SH-SY5Y (cell line): ENCODE measurements around the gene FNBP1.

Experiments
- GATA2 ChIP-seq: IDR thresholded peaks from 2 replicates; pipeline ENCODE4 v1.6.1; 2011; ENCODE audit warnings: mild to moderate bottlenecking, low read depth, low read length
- GATA3 ChIP-seq: IDR thresholded peaks from 2 replicates; pipeline ENCODE4 v1.6.1; 2011; ENCODE audit warnings: low read depth, mild to moderate bottlenecking, low read length, moderate library complexity

FNBP1 gene

GRCh38 chr9:129889941-129890717, 152.9 kb downstream of the FNBP1 start:
- no peak for TF ChIP-seq GATA3
- TF ChIP-seq GATA2 = no peak

GRCh38 chr9:129889122-129889940, 153.7 kb downstream of the FNBP1 start:
- TF ChIP-seq GATA3 (no peak), GATA2 (no peak)

GRCh38 chr9:129888293-129889121, 154.5 kb downstream of the FNBP1 start:
- TF ChIP-seq GATA3 (no peak), GATA2 (no peak)

GRCh38 chr9:129887334-129888292, 155.4 kb downstream of the FNBP1 start:
- TF ChIP-seq GATA3 = no peak
- no peak for TF ChIP-seq GATA2

GRCh38 chr9:129886226-129887174, 156.5 kb downstream of the FNBP1 start:
- TF ChIP-seq GATA3 = no peak
- TF ChIP-seq GATA2 = no peak

- TF ChIP-seq GATA3 (no peak), GATA2 (no peak)
Observed at GRCh38 chr9:129885670-129886106, 157.3 kb downstream of the FNBP1 start.

- TF ChIP-seq GATA2 (no peak), GATA3 (no peak)
Observed at GRCh38 chr9:129885018-129885669, 157.8 kb downstream of the FNBP1 start.

GRCh38 chr9:129884220-129885017, 158.6 kb downstream of the FNBP1 start:
- no peak for TF ChIP-seq GATA3

GRCh38 chr9:129881547-129882324, 161.3 kb downstream of the FNBP1 start:
- TF ChIP-seq GATA2 = no peak
- no peak for TF ChIP-seq GATA3
